WTC11 (cell line): Measurements from ENCODE around the gene ATF4.

Source experiments
- CREB1 ChIP-seq: sonication (generic); formaldehyde crosslinking; IDR thresholded peaks from 2 replicates; pipeline ENCODE4 v1.8.0; 2023; ENCODE audit warnings: mild to moderate bottlenecking, missing genetic modification reagents
- FOXK1 ChIP-seq: sonication (generic); formaldehyde crosslinking; IDR thresholded peaks from 2 replicates; pipeline ENCODE4 v1.8.0; 2022; ENCODE audit warnings: mild to moderate bottlenecking, moderate library complexity, missing genetic modification reagents
- JAZF1 ChIP-seq: fragments of 250-450 bp; sonication (Bioruptor Pico); IDR thresholded peaks from 2 replicates; pipeline ENCODE4 v1.9.0; 2021; ENCODE audit warnings: moderate library complexity, mild to moderate bottlenecking, inconsistent platforms
- MXD4 ChIP-seq: fragments of 250-450 bp; sonication (Bioruptor Pico); IDR thresholded peaks from 2 replicates; pipeline ENCODE4 v1.8.0; 2021; ENCODE audit warnings: mild to moderate bottlenecking, moderate library complexity, borderline replicate concordance
- NFYB ChIP-seq: sonication (generic); formaldehyde crosslinking; conservative IDR thresholded peaks from 2 replicates; pipeline ENCODE4 v1.8.0; 2022; ENCODE audit warnings: low read depth, missing genetic modification reagents
- TEAD4 ChIP-seq: sonication (generic); formaldehyde crosslinking; IDR thresholded peaks from 2 replicates; pipeline ENCODE4 v1.8.0; 2022; ENCODE audit warnings: mild to moderate bottlenecking, missing genetic modification reagents
- ZNF671 ChIP-seq: fragments of 250-450 bp; sonication (Bioruptor Pico); IDR thresholded peaks from 2 replicates; pipeline ENCODE4 v1.8.0; 2021; ENCODE audit warnings: mild to moderate bottlenecking
- TF ChIP-seq, protein P1 (sequence below): fragments of 200-600 bp; IDR thresholded peaks from 2 replicates; pipeline ENCODE4 v1.8.0; 2022; ENCODE audit warnings: antibody characterized with exemption
- TF ChIP-seq, protein P2 (sequence below): sonication (generic); formaldehyde crosslinking; conservative IDR thresholded peaks from 2 replicates; pipeline ENCODE4 v1.8.1; 2022; ENCODE audit warnings: mild to moderate bottlenecking, missing genetic modification reagents
- TF ChIP-seq, protein P3 (sequence below): sonication (generic); formaldehyde crosslinking; IDR thresholded peaks from 2 replicates; pipeline ENCODE4 v1.8.1; 2023; ENCODE audit warnings: mild to moderate bottlenecking, missing genetic modification reagents
- TF ChIP-seq, protein P4 (sequence below): sonication (generic); formaldehyde crosslinking; IDR thresholded peaks from 2 replicates; pipeline ENCODE4 v1.8.0; 2022; ENCODE audit warnings: mild to moderate bottlenecking, missing genetic modification reagents
- TF ChIP-seq, protein P5 (sequence below): sonication (generic); formaldehyde crosslinking; IDR thresholded peaks from 2 replicates; pipeline ENCODE4 v1.8.1; 2022; ENCODE audit warnings: low read depth, mild to moderate bottlenecking, moderate library complexity, missing genetic modification reagents, borderline replicate concordance
- TF ChIP-seq, protein P6 (sequence below): sonication (generic); formaldehyde crosslinking; IDR thresholded peaks from 2 replicates; pipeline ENCODE4 v1.8.1; 2022; ENCODE audit warnings: missing genetic modification reagents, borderline replicate concordance

DNA sequence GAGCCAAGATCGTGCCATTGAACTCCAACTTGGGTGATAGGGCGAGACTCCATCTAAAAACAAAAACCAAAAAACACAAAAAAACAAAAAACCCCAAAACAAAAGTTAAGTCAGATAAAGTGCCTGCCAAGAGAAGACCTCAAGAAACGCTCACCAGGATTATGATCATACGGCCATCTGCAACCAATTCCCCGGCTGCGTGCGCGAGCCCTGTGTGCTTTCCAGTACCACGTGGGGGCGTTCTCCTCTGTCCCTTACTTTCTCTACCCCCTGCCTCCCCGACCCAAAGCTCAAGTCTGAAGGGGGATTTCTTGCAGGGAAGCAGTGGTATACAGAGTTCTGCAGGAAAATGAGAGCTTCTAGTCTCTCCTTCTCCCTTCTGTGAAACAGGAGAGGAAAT is 22.7 kb downstream of the ATF4 start:
- TF ChIP-seq ZNF671 (CRISPR knock-in tag) (no peak), TEAD4 (no peak), MXD4 (CRISPR knock-in tag) (no peak), FOXK1 (CRISPR knock-in tag) (no peak), NFYB (CRISPR knock-in tag) (no peak), CREB1 (no peak), JAZF1 (CRISPR knock-in tag) (no peak)
- TF ChIP-seq, protein P1, sequence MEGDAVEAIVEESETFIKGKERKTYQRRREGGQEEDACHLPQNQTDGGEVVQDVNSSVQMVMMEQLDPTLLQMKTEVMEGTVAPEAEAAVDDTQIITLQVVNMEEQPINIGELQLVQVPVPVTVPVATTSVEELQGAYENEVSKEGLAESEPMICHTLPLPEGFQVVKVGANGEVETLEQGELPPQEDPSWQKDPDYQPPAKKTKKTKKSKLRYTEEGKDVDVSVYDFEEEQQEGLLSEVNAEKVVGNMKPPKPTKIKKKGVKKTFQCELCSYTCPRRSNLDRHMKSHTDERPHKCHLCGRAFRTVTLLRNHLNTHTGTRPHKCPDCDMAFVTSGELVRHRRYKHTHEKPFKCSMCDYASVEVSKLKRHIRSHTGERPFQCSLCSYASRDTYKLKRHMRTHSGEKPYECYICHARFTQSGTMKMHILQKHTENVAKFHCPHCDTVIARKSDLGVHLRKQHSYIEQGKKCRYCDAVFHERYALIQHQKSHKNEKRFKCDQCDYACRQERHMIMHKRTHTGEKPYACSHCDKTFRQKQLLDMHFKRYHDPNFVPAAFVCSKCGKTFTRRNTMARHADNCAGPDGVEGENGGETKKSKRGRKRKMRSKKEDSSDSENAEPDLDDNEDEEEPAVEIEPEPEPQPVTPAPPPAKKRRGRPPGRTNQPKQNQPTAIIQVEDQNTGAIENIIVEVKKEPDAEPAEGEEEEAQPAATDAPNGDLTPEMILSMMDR: 0 out of 2 replicates have a peak, but pooled peaks have one; percentile 14
- TF ChIP-seq, protein P2, sequence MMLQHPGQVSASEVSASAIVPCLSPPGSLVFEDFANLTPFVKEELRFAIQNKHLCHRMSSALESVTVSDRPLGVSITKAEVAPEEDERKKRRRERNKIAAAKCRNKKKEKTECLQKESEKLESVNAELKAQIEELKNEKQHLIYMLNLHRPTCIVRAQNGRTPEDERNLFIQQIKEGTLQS (CRISPR knock-in tag): no peak
- TF ChIP-seq, protein P3, sequence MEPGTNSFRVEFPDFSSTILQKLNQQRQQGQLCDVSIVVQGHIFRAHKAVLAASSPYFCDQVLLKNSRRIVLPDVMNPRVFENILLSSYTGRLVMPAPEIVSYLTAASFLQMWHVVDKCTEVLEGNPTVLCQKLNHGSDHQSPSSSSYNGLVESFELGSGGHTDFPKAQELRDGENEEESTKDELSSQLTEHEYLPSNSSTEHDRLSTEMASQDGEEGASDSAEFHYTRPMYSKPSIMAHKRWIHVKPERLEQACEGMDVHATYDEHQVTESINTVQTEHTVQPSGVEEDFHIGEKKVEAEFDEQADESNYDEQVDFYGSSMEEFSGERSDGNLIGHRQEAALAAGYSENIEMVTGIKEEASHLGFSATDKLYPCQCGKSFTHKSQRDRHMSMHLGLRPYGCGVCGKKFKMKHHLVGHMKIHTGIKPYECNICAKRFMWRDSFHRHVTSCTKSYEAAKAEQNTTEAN: no peak
- TF ChIP-seq, protein P4, sequence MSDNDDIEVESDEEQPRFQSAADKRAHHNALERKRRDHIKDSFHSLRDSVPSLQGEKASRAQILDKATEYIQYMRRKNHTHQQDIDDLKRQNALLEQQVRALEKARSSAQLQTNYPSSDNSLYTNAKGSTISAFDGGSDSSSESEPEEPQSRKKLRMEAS (CRISPR knock-in tag): peak; percentile 16; the same call in 1 of the 2 replicates
- TF ChIP-seq, protein P5, sequence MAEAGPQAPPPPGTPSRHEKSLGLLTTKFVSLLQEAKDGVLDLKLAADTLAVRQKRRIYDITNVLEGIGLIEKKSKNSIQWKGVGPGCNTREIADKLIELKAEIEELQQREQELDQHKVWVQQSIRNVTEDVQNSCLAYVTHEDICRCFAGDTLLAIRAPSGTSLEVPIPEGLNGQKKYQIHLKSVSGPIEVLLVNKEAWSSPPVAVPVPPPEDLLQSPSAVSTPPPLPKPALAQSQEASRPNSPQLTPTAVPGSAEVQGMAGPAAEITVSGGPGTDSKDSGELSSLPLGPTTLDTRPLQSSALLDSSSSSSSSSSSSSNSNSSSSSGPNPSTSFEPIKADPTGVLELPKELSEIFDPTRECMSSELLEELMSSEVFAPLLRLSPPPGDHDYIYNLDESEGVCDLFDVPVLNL (CRISPR knock-in tag): no peak
- TF ChIP-seq, protein P6, sequence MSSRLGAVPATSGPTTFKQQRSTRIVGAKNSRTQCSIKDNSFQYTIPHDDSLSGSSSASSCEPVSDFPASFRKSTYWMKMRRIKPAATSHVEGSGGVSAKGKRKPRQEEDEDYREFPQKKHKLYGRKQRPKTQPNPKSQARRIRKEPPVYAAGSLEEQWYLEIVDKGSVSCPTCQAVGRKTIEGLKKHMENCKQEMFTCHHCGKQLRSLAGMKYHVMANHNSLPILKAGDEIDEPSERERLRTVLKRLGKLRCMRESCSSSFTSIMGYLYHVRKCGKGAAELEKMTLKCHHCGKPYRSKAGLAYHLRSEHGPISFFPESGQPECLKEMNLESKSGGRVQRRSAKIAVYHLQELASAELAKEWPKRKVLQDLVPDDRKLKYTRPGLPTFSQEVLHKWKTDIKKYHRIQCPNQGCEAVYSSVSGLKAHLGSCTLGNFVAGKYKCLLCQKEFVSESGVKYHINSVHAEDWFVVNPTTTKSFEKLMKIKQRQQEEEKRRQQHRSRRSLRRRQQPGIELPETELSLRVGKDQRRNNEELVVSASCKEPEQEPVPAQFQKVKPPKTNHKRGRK: no peak
